ENCODE measurements around the gene IDUA. TPM values are rescaled to one million over a fixed set of nuclear protein-coding genes. Genes with fewer than 3 reads are reported as not detected.

The IDUA gene
- total RNA-seq, 2 donors from 2014 or later, result 15.7 to 17.5 TPM

DNA sequence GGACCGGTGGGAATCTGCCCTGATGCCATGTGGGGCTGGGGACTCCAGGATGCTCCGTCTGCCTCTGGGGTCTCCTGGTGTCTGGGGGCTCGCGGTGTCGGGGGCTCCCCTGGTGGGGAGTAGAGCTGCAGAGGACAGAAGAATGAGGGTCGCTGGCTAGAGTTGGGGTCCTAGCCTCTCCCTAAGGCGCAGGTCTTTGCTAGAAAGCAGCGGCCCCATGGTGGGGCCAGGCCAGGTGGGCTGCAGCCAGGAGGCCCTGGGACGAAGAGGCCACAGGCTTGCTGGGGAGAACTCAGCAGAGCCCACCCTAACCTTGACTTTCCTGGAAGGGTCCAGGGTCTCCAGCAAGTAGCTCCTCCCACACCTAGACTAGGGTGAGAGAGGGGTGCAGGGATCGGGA is 46.0 kb downstream of the IDUA start:
- Mint-ChIP-seq H3K27me3 (no peaks in the 10 kb centered on the region), H3K4me3 (no peak overlapping the region), H3K36me3 (no peaks in the 10 kb centered on the region), H3K4me1 (ENCODE audit: low read depth in 2 of 2) (no peaks in the 10 kb centered on the region), H3K27ac (no peak overlapping the region), H3K9me3 (no peaks in the 10 kb centered on the region)
- ATAC-seq, result no peak
- DNase-seq (ENCODE audit: low spot score), result no peak

GRCh38 chr4:1033840-1034551 is 47.2 kb downstream of the IDUA start:
- Mint-ChIP-seq H3K27ac (no peak overlapping the region), H3K9me3 (no peaks in the 10 kb centered on the region), H3K4me1 (ENCODE audit: low read depth in 2 of 2) (no peaks in the 10 kb centered on the region), H3K36me3 (no peaks in the 10 kb centered on the region), H3K27me3 (no peaks in the 10 kb centered on the region), H3K4me3 (no peak overlapping the region)
- ATAC-seq (no peak), DNase-seq (ENCODE audit: low spot score) (no peak)

DNA sequence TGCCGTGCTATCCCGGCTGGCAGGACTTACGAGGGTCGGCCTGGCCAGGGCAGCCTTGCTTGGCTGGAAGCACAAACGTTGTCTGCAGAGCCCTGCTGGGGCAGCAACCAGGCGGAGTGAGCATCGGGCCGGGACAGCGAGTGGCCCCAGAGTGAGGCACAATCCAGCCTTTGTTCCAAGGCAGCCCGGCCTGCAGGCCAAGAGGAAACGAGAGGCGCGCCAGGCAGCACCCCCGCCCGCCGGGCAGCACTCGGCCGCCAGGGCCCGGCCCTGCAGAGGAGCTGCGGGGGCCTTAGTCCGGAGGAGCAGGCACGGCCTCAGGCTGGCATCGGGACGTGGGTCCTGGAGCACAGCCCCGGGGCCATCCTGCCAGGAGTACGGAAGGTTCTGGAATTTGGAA is 48.7 kb downstream of the IDUA start:
- ATAC-seq (no peak), DNase-seq (ENCODE audit: low spot score) (no peak)
- H3K36me3 Mint-ChIP-seq, result no peaks in the 10 kb centered on the region
- H3K4me1 Mint-ChIP-seq (ENCODE audit: low read depth in 2 of 2), result no peaks in the 10 kb centered on the region
- no peaks in the 10 kb centered on the region for H3K9me3 Mint-ChIP-seq
- no peak overlapping the region for H3K27ac Mint-ChIP-seq
- no peaks in the 10 kb centered on the region for H3K27me3 Mint-ChIP-seq
- H3K4me3 Mint-ChIP-seq, result no peak overlapping the region

GRCh38 chr4:1036095-1036494 is 49.3 kb downstream of the IDUA start:
- DNase-seq (ENCODE audit: low spot score) (no peak), ATAC-seq (no peak)
- Mint-ChIP-seq H3K27me3 (no peaks in the 10 kb centered on the region), H3K4me3 (no peak overlapping the region), H3K9me3 (no peaks in the 10 kb centered on the region), H3K36me3 (no peaks in the 10 kb centered on the region), H3K4me1 (ENCODE audit: low read depth in 2 of 2) (no peaks in the 10 kb centered on the region), H3K27ac (no peak overlapping the region)

- no peaks in the 10 kb centered on the region for H3K4me1 Mint-ChIP-seq (ENCODE audit: low read depth in 2 of 2)
- no peaks in the 10 kb centered on the region for H3K9me3 Mint-ChIP-seq
- no peaks in the 10 kb centered on the region for H3K36me3 Mint-ChIP-seq
- peaks cover 0 to 3% of the 10 kb centered on the region in 2 donors for H3K27me3 Mint-ChIP-seq
- no peak for ATAC-seq
- H3K4me3 Mint-ChIP-seq, result no peak overlapping the region
- H3K27ac Mint-ChIP-seq, result no peak overlapping the region
- DNase-seq (ENCODE audit: low spot score), result no peak
Observed at GRCh38 chr4:1036976-1037810, 50.3 kb downstream of the IDUA start.

GRCh38 chr4:1038948-1039492 is 52.2 kb downstream of the IDUA start:
- H3K9me3 Mint-ChIP-seq, result no peaks in the 10 kb centered on the region
- DNase-seq (ENCODE audit: low spot score) (no peak), ATAC-seq (no peak)
- H3K4me3 Mint-ChIP-seq, result no peak overlapping the region
- no peaks in the 10 kb centered on the region for H3K36me3 Mint-ChIP-seq
- peaks cover 4 to 7% of the 10 kb centered on the region in 2 donors for H3K4me1 Mint-ChIP-seq (ENCODE audit: low read depth in 2 of 2)
- peaks cover 0 to 6% of the 10 kb centered on the region in 2 donors for H3K27me3 Mint-ChIP-seq
- no peak overlapping the region for H3K27ac Mint-ChIP-seq

DNA sequence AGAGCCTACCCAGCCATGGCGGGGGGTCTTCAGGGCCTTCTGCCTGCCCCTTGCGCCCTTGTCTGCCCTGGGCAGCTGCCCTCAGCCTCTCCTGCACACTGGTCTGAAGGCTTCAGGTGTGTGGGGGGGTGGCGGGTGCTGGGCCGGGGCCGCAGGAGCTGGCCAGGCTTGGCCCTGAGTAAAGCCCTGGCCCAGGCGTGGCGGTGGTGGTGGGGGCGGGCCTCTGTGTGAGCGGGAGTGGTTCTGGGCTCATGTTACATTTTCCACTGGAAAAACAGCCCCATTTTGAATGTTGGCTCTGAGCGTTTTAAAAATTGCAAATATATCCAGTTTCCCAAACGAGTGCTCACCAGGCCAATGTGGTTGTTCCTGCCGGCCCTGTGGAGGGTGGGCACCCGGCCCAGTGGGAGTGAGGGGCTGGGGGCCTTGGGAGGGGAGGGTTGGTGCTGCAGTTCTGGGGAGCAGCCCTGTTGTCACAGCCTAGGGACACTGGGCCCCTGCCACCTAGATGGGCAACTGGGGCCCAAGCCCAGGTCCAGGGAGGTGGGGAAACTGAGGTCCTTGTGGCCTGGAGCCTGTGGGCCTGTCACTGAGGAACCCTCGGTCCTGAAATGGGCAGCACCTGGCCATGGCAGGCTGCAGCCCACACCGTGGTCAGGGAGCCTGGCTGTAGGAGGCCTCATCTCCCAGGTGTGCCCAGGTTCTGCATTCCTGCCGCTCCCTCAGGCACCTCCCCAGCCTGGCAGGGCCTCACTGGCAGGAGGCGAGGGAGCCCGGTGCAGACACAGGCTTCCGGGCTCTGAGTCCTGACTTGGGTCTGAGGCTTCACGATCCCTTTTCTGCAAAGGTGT is 52.9 kb downstream of the IDUA start:
- H3K4me3 Mint-ChIP-seq, result no peak overlapping the region
- ATAC-seq, result no peak

GRCh38 chr4:1040344-1041146 is 53.7 kb downstream of the IDUA start:
- ATAC-seq, result no peak
- H3K36me3 Mint-ChIP-seq, result no peaks in the 10 kb centered on the region
- no peak overlapping the region for H3K27ac Mint-ChIP-seq
- no peak overlapping the region for H3K4me3 Mint-ChIP-seq
- H3K9me3 Mint-ChIP-seq, result no peaks in the 10 kb centered on the region
- peaks cover 4 to 7% of the 10 kb centered on the region in 2 donors for H3K4me1 Mint-ChIP-seq (ENCODE audit: low read depth in 2 of 2)
- DNase-seq (ENCODE audit: low spot score), result no peak
- peaks cover 0 to 8% of the 10 kb centered on the region in 2 donors for H3K27me3 Mint-ChIP-seq

More for the DNA sequence above, 52.9 kb downstream of the IDUA start:
- peaks cover 0 to 6% of the 10 kb centered on the region in 2 donors for H3K27me3 Mint-ChIP-seq
- H3K4me1 Mint-ChIP-seq (ENCODE audit: low read depth in 2 of 2), result peaks cover 4 to 7% of the 10 kb centered on the region in 2 donors
- no peaks in the 10 kb centered on the region for H3K9me3 Mint-ChIP-seq
- no peak overlapping the region for H3K27ac Mint-ChIP-seq
- H3K36me3 Mint-ChIP-seq, result no peaks in the 10 kb centered on the region
- no peak for DNase-seq (ENCODE audit: low spot score)

- H3K4me3 Mint-ChIP-seq, result no peak overlapping the region
- peaks cover 4 to 7% of the 10 kb centered on the region in 2 donors for H3K4me1 Mint-ChIP-seq (ENCODE audit: low read depth in 2 of 2)
- H3K9me3 Mint-ChIP-seq, result no peaks in the 10 kb centered on the region
- H3K36me3 Mint-ChIP-seq, result no peaks in the 10 kb centered on the region
- DNase-seq (ENCODE audit: low spot score) (no peak), ATAC-seq (no peak)
- H3K27ac Mint-ChIP-seq, result no peak overlapping the region
- H3K27me3 Mint-ChIP-seq, result peaks cover 0 to 8% of the 10 kb centered on the region in 2 donors
Observed at GRCh38 chr4:1041147-1041935, 54.5 kb downstream of the IDUA start.

DNA sequence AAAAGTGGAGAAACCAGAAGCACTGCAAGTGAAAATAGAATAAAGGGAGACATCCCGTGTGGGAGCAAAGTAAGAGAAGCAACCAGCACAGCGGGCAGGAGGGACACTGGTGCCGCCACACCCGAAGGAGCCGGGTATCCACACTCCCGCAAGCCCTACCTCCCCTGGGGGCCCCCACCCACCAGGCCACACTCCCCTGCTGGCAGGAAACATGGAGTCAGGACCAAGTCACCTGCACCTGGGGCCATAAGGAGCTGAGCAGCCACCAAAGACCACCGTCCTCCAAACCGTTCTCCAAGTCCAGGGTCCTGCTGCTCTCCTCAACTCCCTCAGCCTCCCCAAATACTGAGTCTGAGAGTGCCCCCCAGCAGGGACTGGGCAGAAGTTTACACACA is 55.1 kb downstream of the IDUA start:
- Mint-ChIP-seq H3K9me3 (no peaks in the 10 kb centered on the region), H3K4me3 (no peak overlapping the region), H3K27ac (no peak overlapping the region), H3K27me3 (peaks cover 5 to 10% of the 10 kb centered on the region in 2 donors), H3K4me1 (ENCODE audit: low read depth in 2 of 2) (peaks cover 4 to 10% of the 10 kb centered on the region in 2 donors), H3K36me3 (no peaks in the 10 kb centered on the region)
- ATAC-seq (no peak), DNase-seq (ENCODE audit: low spot score) (no peak)

DNA sequence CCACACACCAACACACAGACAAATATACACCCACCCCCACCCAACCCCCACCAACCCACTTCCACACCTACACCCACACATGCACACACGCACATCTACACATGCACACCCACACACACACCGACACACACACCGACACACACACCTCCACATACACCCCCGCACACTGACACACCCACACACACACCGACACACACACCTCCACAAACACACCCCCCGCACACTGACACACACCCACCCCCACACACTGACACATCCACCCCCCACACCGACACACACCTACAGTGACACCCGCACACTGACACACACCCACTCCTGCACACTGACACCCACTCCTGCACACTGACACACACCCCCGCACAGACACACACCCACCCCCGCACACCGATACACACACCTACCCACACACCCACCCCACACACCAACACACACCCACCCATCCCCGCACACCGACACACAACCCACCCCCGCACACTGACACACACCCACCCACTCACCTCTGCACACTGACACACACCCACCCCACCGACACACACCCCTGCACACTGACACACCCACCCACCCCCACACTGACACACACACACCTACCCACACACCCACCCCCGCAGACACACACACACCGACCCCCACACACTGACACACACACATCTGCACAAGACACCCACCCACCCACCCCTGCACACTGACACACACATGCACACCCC is 55.7 kb downstream of the IDUA start:
- Mint-ChIP-seq H3K36me3 (no peaks in the 10 kb centered on the region), H3K27ac (no peak overlapping the region), H3K4me1 (ENCODE audit: low read depth in 2 of 2) (peaks cover 4 to 10% of the 10 kb centered on the region in 2 donors), H3K27me3 (peaks cover 8 to 10% of the 10 kb centered on the region in 2 donors), H3K9me3 (no peaks in the 10 kb centered on the region), H3K4me3 (no peak overlapping the region)
- DNase-seq (ENCODE audit: low spot score), result peak; percentile 46
- ATAC-seq, result no peak

GRCh38 chr4:1043162-1043561 is 56.3 kb downstream of the IDUA start:
- DNase-seq (ENCODE audit: low spot score), result no peak
- ATAC-seq, result no peak
- peaks cover 12 to 13% of the 10 kb centered on the region in 2 donors for H3K27me3 Mint-ChIP-seq
- no peaks in the 10 kb centered on the region for H3K9me3 Mint-ChIP-seq
- H3K36me3 Mint-ChIP-seq, result no peaks in the 10 kb centered on the region
- peaks cover 4 to 10% of the 10 kb centered on the region in 2 donors for H3K4me1 Mint-ChIP-seq (ENCODE audit: low read depth in 2 of 2)
- no peak overlapping the region for H3K4me3 Mint-ChIP-seq
- no peak overlapping the region for H3K27ac Mint-ChIP-seq
